NCI-H1092 treated with DMSO at 0.1 percent for 48 hours (cell line): ENCODE results near the gene VPS29.
"Not testable (repeated sequence)": the region's sequence is repeated elsewhere in the genome, so short reads cannot be mapped to it uniquely, and the experiment has no call there.

Source experiments
- DNase-seq: peaks from one replicate; lab custom pipeline; 2025; lab: John Stamatoyannopoulos, UW

VPS29 gene

GRCh38 chr12:110501752-110502738 lies at the start of gene VPS29, which contains the start of gene RAD9B:
TSS of gene VPS29 (minus strand) at chr12:110502111. CDS start at chr12:110502051, 60 bp downstream.
TSS of gene RAD9B (plus strand) at chr12:110502331. CDS start at chr12:110502338, 7 bp downstream.
- peak; percentile 94 for DNase-seq

DNA sequence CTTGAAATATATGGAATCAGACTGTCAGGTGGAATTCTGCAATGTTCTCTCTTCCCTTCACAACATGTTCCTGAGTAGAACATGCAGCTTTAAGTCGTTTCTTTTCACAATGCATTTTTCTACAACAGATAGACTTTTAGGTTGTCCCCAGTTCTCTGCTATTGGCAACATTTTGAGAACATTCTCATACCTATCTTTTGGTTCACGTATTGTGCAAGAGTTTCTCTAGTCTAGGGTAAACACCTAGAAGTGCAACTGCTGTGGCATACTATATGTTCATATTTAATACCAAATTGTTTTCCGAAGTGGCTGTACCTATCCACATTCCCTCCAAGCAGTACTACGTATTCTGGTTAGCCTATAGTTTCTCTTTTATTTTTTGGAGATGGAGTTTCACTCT lies 49.1 kb upstream of the VPS29 start:
- no peak for DNase-seq

GRCh38 chr12:110549716-110550115 lies 47.8 kb upstream of the VPS29 start:
- no peak for DNase-seq

GRCh38 chr12:110548678-110549077 lies 46.8 kb upstream of the VPS29 start:
- DNase-seq, result no peak

GRCh38 chr12:110547090-110547489 lies 45.2 kb upstream of the VPS29 start:
- no peak for DNase-seq

DNA sequence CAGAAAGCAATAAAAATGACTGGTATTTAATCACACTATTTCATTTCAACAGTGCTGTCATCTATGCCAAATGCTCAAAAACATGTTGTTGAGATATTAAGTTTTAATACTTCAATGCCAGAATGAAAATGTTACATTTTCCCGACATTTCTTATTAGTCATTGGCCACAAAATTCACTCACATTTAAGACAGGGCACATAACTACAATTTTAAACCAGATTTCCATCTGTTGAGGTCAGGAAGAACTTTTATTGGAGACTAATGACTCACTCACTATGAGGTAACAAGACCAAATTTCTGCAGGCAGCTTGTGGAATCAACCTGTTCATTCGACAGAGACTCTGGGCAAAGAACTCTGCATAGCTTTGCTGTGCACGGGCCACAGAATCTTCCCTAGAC lies 44.4 kb upstream of the VPS29 start:
- DNase-seq, result no peak

GRCh38 chr12:110545812-110546211 lies 43.9 kb upstream of the VPS29 start:
- DNase-seq, result no peak

- not testable (repeated sequence) for DNase-seq
These were observed 43.3 kb upstream of the VPS29 start for GRCh38 chr12:110545259-110545658.

DNA sequence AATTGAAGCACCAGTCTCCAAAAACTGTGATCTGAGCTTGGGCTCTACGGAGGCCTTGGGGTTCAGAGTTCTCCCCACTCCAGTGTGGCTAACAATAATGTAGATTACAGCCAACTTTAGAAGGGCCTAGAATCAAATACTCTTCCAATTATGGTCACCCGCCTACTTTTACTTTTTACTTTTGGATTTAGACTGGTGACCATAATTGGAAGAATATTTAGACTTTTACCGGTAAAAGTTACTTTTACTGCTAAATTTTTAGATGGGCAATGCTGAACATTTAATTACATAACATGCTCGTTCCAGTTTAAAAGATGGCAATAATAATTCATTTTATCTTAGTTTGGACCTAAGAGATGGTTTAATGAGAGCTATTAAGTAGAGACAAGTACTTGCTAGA lies 42.1 kb upstream of the VPS29 start:
- no peak for DNase-seq

- no peak for DNase-seq
These were observed 41.5 kb upstream of the VPS29 start for GRCh38 chr12:110543252-110543959.

GRCh38 chr12:110540048-110540447 lies 38.1 kb upstream of the VPS29 start:
- no peak for DNase-seq

- no peak for DNase-seq
These were observed 37.1 kb upstream of the VPS29 start for GRCh38 chr12:110538869-110539622.

- no peak for DNase-seq
These were observed 35.9 kb upstream of the VPS29 start for GRCh38 chr12:110537605-110538409.

DNA sequence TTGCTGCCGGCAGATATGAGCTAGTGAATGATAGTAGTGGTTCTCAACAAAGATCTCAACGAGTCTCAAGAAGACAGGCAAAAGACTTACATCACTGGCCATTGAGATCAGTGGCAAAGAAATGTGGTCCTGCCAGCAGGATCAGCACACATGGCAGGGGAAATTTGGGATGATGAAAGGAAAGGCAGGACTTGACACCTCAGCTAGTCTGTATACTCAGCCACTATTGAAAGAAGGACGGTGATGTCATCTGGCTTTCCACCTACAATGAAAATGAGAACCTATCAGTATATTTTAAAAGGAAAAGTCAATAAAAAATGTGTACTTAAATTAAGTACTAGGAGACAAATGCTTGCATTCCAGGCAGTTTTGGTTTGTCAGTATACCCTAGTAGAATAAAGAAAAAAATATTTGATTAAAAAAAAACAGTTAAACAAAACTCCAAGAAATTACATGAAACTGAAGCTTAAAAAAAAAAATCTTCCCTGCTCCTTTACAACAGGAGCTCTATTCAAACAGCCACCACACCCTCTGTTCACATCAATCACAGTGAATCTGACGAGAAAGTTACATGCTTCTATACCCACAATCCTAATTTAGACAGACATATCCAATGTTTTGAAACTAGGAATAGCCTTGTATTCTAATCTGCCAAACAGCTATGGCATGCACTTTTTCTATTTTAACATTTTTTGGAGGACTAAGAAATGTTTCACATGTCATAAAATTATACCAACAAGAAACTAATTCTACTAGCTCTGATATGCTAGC lies 35.1 kb upstream of the VPS29 start:
- DNase-seq, result no peak

- no peak for DNase-seq
These were observed 32.9 kb upstream of the VPS29 start for GRCh38 chr12:110534811-110535210.

GRCh38 chr12:110533607-110534006 lies 31.7 kb upstream of the VPS29 start:
- no peak for DNase-seq

- DNase-seq, result no peak
These were observed 30.7 kb upstream of the VPS29 start for GRCh38 chr12:110532644-110533043.

GRCh38 chr12:110531741-110532333 lies 29.9 kb upstream of the VPS29 start:
- no peak for DNase-seq

GRCh38 chr12:110530511-110530910 lies 28.6 kb upstream of the VPS29 start:
- DNase-seq, result no peak

- DNase-seq, result no peak
These were observed 26.4 kb upstream of the VPS29 start for GRCh38 chr12:110528277-110528839.
